Superior temporal gyrus (tissue), 1 donor: Measurements from ENCODE around the gene TEKT4.
"Not testable (repeated sequence)": the region's sequence is repeated elsewhere in the genome, so short reads cannot be mapped to it uniquely, and the experiment has no call there.

Experiments
- DNase-seq: peaks from one replicate; pipeline ENCODE4 v3.0.0-alpha.2; 2016; ENCODE audit errors: extremely low spot score

The TEKT4 gene

DNA sequence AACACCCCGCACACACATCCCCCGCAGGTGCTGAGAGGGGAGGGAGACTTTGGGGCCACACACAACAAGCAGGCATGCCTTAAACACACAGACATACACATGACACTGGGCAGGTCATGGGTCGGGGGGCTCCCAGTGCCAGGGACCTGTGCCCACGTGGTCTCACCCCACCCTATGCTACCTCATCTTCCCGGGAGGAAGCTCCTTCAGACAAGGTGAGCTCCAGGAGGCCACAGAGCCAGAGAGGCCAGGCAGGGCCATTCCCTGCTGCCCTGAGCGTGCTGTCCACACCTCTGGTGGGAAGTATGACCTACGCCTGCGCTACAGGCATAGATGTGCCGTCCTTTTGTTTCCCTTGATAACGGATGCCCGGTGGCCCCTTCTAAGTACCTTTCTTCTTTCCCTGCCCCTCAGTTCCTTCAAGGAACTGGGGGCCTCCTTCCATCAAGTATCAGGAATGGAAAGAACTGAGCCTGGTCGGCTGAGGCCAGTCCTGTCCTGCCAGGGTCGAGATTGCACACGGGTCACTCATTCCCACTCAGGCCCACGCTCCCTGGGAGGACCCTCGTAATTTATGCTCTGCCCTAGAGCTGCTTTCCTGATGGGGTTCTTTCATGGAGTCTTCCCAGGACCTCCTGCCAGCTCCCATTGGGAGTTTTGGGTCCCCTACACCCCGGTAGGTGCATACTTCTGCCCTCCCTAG lies 4.7 kb downstream of the TEKT4 start:
- no peak for DNase-seq

DNA sequence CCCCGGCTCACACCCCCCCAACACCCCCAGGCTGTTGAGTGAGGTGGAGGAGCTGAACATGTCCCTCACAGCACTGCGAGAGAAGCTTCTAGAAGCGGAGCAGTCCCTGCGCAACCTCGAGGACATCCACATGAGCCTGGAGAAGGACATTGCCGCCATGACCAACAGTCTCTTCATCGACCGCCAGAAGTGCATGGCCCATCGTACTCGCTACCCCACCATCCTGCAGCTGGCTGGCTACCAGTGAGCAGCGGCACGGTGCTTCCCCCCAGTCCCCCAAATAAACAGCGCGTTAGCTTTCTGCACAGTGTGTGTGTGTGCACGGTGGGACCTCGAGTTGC lies 5.3 kb downstream of the TEKT4 start:
- no peak for DNase-seq

DNA sequence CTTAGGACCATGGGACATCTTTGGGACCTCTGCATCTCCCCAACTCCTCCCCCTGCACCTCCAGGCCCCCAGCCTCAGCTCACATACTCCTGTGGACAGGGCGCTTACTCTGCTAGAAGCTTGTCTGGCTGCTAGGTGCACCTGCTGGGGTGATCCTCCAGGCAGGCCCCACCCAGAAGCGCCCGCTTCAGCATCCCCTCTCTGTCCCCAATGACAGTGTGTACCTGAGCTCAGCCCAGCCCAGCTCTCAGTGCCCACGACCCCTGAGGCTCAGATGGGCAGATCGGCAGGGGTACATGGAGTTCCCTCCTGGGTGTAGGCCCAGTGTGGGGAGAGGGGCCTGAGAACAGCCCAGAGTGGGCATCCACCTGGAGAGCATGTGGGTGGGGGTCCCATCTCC lies 5.9 kb downstream of the TEKT4 start:
- no peak for DNase-seq

DNA sequence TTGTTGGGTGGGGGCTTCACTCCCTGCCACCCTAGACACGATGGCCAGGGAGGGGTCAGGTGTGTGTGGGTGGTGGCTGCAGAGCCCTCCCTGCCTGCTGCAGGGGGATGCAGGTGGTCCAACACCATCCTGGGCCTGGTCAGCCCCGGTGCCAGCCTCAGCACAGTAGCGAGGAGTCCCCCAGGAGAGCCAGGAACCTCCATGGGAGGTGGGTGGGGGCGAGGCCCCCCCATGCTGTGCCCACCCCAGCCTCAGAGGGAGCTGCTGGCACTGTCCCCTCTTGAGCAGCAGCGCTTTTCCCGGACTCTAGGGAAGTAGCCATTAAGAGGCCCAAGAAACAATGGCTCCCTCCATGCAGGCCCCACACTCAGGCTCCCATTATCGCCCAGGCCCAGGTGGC lies 7.3 kb downstream of the TEKT4 start:
- not testable (repeated sequence) for DNase-seq

DNA sequence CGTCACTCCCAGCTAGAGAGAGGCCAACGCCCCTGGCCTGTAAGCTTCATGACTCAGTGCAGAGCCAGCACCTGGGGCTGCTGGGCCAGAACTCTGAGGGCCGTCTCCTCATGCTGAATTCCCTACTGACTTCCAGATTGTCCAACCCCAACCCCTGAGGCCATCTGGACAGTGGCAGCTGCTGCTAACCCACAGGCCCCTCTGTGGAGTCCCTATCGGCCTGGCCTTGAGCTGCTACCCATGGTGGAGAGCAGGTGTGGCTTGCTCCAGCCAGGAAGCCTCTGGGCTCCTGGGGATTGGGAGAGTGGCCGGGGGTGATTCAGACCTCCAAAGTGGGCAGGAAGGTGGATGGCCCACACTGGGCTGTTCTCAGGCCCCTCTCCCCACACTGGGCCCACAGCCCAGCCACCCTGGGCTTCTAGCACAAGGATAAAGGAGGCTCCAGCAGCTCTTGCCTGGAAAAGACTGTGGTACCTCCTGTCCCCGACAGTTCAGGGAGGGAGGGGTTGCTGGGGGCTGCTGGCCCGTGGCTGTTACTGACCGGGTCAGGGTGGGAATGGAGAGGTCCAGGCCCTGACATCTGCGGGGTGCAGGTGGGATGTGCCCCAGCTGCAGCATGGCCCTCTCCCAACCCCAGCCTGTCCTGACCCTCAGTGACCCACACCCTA lies 8.2 kb downstream of the TEKT4 start:
- no peak for DNase-seq

DNA sequence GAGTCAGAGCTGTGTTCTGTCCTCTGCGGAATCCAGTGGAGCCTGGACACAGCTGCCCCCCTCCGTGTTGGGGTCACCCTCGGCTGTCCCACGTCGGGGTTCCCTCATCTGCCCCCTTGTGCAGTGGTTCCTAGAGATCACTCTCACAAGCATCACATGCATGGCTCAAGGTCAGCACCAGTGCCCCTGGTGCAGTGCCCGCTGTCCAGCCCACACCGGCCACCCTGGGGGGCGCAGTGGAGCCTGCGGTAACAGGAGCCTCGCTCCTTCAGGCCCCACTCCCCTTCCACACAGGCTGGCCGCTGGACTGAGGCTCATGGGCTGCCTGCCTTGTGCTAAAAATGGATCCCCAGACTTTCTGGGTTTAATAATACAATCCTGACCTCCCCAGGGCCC lies 8.8 kb downstream of the TEKT4 start:
- DNase-seq = no peak

DNA sequence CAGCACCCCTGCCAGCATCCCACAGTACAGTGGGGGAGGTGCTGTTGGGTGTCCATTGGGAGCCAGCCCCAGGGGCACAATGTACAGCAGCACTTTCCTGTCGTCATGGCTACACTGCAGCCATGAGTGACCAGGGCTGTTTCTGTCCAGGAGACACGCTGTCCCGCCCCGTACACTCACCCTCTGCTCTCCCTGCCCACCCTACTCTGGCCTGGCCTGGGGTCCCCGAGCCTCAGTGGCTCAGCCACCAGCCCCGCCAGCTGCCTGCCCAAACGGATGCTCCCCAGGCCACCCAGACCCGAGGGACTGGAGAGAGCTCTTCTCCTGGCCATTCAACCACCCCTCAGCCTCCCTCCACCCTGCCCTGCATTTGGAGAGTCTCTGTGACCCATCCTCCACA lies 9.3 kb downstream of the TEKT4 start:
- no peak for DNase-seq

DNA sequence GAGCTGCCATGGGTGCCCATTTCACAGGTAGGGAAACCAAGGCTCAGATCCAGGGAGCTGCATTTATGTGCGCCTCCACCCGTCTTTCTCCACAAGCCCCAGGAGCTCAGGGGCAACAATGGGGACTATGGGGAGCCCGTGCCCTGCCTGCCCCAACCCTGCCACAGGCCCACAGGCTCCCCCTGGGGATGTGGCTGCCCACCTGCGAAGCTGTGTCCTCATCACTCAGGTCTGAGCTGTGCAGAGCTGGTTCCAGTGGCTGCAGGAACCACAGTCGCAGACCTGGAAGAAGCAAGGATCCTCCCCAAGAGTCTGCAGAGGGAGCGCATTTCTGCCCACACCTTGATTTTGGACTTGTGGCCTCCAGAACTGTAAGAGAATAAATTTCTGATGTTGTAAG lies 9.8 kb downstream of the TEKT4 start:
- DNase-seq = no peak

DNA sequence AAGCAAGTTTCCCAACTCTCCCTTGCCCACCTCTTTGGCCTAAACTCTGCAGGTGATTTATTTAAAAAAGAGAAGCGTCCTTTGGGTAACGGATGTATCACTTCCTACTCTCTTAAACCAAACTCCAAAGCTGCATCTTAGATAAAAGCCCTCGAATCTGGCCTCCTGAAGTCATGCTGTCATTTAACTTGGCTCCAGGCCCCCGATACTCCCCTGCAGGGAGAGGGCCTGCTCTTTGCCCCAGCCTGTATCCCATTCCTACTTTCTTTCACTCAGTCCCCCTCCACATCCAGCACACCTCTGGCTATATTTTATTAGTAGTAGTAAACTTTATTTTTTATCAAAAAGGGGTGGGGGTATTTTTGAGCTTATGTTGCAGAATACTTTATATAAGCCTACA lies 19.0 kb downstream of the TEKT4 start:
- no peak for DNase-seq

DNA sequence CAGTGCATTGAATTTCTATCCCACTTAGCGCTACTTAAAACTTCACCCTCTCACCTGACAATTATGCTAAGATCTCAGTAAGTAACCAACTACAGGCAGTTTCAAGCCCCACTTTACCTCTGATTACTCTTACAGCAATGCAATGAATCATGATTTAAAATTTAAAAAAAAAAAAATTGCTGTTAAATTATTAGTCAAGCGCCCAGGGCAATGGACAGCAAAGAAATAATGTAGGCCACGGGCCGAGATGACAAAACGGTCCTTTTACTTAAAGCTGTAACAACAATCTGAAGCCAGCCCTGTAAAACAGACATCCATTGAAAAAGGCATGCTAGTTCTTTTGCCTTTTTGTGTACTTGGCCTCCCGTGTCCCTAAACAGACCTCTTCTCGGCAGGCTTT lies 24.0 kb downstream of the TEKT4 start:
- DNase-seq = not testable (repeated sequence)

DNA sequence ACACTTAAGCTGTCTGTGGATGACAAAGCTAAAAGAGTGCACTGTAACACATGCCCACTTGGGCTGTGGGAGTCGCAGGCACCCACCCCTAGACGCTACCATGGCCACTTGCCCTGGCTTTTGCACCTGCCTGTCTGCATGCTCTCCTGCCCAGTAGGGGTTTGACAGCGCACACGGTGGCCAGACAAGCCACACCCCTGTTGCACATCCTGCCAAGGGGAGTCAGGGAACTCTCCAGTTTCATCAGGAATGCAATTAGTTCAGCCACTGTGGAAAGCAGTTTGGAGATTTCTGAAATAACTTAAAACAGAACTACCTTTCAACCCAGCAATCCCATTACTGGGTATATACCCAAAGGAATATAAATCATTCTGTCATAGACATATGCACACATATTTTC lies 35.7 kb downstream of the TEKT4 start:
- DNase-seq = not testable (repeated sequence)

DNA sequence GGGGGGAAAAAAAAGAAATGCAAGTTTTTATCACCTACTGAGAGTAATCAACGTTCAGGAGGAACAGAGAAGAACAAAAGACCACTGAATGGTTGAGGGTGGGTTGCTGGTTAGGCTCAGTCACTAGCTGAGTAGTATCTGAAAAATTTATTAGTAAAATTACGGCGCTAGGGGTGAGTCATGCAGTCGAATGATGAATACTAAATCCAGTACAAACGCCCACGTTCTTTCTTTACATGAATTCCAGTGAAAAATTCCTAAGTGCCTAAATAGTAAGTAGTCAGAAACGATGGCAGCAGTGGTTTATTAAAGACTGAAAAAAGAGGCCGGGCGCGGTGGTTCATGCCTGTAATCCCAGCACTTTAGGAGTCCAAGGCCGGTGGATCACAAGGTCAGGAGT lies 52.0 kb downstream of the TEKT4 start:
- DNase-seq = no peak

DNA sequence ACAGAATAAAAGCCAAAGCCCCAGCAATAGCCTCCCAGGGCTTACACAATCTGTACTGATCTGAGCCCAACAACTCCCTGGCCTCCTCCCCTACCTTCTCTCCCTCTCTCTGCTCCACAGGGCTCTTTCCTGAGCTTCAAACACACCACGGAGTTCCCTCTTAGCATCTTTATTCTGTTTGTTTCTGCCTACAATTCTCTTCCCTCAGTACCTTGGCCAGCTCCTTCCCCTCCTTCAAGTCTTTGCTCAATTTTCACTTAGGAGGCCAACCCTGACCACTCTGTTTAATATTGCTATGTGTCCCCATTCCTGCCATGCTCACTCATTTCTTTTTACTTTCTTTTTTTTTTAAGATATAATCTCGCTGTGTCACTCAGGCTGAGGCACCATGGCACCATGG lies 53.8 kb downstream of the TEKT4 start:
- DNase-seq = not testable (repeated sequence)
